HT1080 (cell line): ENCODE results near the gene ZNF90. TPM values are rescaled to one million over a fixed set of nuclear protein-coding genes. Genes with fewer than 3 reads are reported as not detected.
"Not testable (repeated sequence)": the region's sequence is repeated elsewhere in the genome, so short reads cannot be mapped to it uniquely, and the experiment has no call there.

Experiments used
- DNase-seq: peaks from one replicate; pipeline ENCODE4 v3.0.0-alpha.2; 2015; ENCODE audit warnings: low read depth
- polyA plus RNA-seq, 2 experiments: library from polyadenylated mRNA; depleted of rRNA; stranded (reverse); fragments of >200 nt; gene quantifications; 2 replicates each; pipeline ENCODE4 v1.2.3, GENCODE V29; 2015
- total RNA-seq: library from RNA; depleted of rRNA; stranded (reverse); fragments of >200 nt; shearing (Covaris generic); gene quantifications from 2 replicates; pipeline ENCODE4 v1.2.3, GENCODE V29; 2014; rRNA removed

The ZNF90 gene
- not detected in 2 replicates for total RNA-seq
- polyA plus RNA-seq (2015; cell fraction: cytosol; rRNA removed) = 0.06 TPM in 1 of 2 replicates, not detected in the other
- not detected in 2 replicates for polyA plus RNA-seq (2015; cell fraction: nucleus; rRNA removed)

GRCh38 chr19:20077791-20078463 lies at the start of gene ZNF90:
Gene ZNF90, plus strand, starts transcription at chr19:20078000. Its CDS starts 133 bp downstream, at chr19:20078133.
- no peak for DNase-seq

DNA sequence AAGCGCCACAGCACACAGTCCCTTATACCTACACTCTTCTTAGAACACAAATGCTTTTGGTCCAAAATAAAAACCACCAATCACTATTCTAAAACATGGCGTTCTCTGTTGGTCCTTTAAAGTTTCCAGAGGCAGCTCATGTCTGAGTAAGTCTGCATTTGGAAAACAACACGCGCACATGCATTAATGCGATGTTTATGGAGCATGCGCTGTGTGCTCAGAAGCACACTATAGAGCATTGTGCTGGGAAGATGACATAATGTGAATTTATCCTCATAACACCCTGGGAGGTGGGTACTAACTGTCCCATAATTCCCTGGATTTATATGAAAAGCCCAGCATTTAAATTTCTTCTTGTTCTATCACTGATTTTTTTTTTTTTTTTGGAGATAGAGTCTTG lies 49.2 kb upstream of the ZNF90 start:
- no peak for DNase-seq

- no peak for DNase-seq
Measured at GRCh38 chr19:20035935-20036334, 41.9 kb upstream of the ZNF90 start.

- no peak for DNase-seq
Measured at GRCh38 chr19:20038358-20039202, 39.2 kb upstream of the ZNF90 start.

DNA sequence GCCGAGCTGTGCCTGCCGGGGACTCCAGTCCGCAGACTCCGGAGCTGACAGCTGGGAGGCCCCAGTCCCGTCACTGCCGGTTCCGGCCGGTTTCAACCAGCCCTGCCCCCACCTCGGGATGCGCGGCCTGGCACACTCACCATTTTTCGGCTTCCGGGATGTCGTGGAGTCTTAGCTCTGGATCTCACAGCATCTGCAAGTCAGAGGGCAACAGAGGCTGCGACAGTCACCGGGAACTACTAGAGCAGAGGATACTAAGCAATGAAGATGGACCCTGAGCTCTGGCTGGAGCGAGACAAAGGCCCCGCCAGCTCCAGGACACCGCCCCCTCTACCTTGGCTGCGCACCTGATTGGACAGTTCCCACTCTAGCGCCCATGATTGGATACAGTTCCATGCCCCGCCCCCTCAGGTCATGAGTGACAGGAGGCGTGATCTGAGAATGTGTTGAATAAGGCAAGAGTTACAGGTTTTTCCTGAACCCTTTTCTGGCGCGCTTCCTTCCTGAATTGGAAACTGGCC lies 38.5 kb upstream of the ZNF90 start, which contains the start of gene ZNF682:
Gene ZNF682 (minus strand): TSS at position 303 of the 521 bp plus-strand sequence. CDS start 160 bp downstream, at position 143.
- DNase-seq = no peak

DNA sequence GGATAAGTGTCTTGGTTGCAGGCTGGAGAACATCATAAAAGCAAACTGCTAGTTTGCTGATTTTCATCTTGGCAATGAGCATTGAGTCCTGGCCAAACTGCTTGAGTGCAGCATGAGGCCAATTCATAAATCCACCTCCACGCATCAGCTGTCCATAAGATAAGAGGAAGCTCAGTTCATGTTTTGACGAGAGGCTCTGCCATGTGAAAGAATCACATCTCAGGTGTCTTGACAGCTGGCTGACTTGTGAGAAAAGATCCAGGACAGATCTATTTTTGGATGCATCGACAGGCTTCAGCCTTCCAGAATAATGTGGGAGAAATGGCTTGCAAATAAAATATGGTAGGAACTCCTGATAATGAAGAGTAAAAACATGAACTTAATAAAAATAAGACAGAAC lies 33.1 kb upstream of the ZNF90 start:
- no peak for DNase-seq

DNA sequence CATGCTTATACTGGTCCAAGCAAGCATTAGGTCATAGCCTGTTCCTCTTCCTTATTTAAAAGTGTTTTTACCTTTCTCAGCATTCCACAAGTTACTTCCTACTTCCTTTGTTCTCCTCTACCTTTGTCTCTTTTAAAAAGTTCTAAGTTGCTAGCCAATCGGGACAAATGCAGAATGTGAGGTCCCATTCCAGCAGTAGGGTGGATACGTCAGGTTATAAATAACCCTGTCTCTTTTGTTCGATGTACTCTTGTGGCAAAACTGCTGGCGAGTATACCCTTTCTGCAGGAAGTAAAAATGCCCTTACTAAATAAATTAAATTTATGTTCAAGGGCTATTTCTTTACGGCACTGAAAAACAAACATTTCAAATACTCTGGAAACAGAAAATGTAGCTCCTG lies 32.1 kb upstream of the ZNF90 start:
- DNase-seq = not testable (repeated sequence)

- DNase-seq = no peak
Measured at GRCh38 chr19:20051841-20052768, 25.7 kb upstream of the ZNF90 start.

- DNase-seq = not testable (repeated sequence)
Measured at GRCh38 chr19:20058738-20059137, 19.1 kb upstream of the ZNF90 start.

DNA sequence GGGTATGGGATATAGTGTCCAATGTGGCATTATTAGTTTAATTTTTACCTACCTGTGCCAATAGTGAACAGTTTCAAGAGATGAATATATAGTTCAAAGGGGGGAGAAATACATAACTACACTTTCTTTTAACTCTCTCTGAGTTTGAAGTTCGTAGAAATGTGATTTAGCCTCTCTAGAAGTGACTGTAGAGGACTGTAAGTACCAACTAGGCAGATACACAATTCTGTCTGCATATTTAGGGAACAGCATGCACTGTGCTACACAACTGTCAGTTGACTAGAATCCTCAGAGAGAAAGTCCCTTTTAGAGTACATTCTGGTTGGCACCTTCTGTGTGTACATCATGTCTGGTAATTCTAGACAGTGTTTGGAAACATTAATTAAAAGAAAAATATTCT lies 17.5 kb upstream of the ZNF90 start:
- DNase-seq = no peak

DNA sequence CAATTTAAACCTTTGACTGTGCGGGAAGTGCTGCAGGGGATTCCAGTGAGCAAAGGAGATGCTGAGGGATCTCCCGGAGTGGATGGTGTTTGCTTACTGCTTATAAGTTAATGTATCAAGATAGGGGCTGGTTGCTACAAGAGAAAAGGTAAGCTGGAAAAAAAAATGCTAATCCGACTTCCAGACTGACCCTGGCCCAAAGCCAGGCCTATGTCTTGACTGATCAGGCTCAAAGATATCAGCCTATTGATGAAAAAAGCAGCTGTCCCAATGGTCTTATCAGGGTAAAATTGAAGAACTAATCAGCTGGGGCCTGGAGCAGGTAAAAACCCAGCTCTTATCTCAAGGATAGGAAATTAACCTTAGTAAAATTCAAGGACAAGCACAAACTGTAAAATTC lies 10.9 kb upstream of the ZNF90 start:
- DNase-seq = no peak

DNA sequence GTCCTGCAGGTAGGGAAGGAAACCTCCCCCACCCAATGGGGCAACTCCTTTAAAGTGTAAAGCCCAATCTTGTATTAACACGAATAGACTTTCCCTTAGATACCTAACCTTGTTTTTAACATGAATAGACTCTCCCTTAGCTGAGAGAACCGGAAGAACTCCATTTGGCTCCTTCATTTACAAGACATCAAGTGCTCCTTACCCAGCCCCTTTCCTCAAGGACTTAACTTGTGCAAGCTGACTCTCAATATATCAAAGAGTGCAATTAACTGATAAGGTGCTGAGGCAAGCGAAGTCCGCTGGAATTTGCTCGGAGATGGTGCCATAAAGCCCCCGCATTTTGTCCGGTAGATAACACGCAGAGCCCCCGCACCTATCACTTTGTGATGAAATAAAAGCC lies 9.9 kb upstream of the ZNF90 start:
- DNase-seq = no peak

DNA sequence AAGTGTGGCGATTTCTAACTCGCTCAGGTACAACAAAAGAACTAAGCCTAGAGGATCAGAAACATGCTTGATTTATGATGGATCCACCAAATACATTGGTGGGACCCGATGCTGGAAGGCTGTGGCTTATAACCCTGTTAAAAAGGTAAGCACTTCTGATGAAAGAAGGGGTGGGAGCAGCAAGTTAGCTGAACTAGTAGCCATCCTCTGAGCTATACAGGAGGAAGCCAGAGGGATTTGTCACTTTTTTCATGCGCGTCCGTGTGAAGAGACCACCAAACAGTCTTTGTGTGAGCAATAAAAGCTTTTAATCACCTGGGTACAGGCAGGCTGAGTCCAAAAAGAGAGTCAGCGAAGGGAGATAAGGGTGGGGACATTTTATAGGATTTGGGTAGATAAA lies 9.2 kb upstream of the ZNF90 start:
- DNase-seq = not testable (repeated sequence)

GRCh38 chr19:20070691-20071090 lies 7.1 kb upstream of the ZNF90 start:
- DNase-seq = no peak

DNA sequence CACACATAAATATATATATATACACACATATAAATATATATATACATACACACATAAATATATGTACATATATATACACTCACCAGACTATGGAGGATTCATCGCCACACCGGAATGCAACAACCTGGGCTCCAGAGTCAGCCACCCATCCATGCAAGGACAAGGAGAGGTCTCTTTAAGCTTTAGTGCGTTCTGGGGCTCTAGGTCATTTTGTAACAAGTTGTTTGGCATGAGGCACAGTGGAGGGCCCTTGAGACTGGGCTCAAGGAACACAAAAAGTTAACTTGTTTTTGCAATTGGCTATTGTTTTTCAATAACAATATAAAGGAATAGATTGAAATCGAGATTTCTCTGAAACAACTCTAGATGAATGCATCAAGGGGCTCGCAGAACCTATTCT lies 4.9 kb upstream of the ZNF90 start:
- DNase-seq = no peak

- no peak for DNase-seq
Measured at GRCh38 chr19:20078581-20079031, 806 bp downstream of the ZNF90 start.

- no peak for DNase-seq
Measured at GRCh38 chr19:20079476-20079875, 1.7 kb downstream of the ZNF90 start.

GRCh38 chr19:20080656-20081055 lies 2.9 kb downstream of the ZNF90 start:
- no peak for DNase-seq

DNA sequence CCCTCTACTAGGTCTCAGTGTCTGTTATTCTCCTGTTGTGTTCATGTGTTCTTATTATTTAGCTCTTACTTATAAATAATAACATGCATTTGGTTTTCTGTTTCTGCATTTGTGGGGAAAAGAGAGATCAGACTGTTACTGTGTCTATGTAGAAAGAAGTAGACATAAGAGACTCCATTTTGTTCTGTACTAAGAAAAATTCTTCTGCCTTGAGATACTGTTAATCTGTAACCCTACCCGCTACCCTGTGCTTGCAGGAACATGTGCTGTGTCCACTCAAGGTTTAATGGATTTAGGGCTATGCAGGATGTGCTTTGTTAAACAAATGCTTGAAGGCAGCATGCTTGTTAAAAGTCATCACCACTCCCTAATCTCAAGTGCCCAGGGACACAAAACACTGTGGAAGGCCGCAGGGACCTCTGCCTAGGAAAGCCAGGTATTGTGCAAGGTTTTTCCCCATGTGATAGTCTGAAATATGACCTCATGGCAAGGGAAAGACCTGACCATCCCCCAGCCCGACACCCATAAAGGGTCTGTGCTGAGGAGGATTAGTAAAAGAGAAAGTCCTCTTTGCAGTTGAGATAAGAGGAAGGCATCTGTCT lies 4.5 kb downstream of the ZNF90 start:
- DNase-seq = not testable (repeated sequence)

DNA sequence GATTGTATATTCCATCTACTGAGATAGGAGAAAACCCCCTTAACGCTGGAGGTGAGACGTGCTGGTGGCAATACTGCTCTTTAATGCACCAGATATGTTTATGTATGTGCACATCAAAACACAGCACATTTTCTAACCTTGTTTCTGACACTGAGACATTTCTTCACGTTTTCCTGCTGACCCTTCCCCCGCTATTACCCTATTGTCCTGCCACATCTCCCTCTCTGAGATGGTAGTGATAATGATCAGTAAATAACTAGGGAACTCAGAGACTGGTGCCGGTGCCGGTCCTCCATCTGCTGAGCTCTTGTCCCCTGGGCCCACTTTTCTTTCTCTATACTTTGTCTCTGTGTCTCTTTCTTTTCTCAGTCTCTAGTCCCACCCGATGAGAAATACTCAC lies 5.1 kb downstream of the ZNF90 start:
- not testable (repeated sequence) for DNase-seq
